HepG2 (cell line): ENCODE results near the gene PRR23A. TPM values are rescaled to one million over a fixed set of nuclear protein-coding genes. Genes with fewer than 3 reads are reported as not detected.

ENCODE experiments used
- ATAC-seq: fragments of 200-7000 bp; cut with Tn5 transposase; 3 replicates; pipeline ENCODE4 v1.9.1; 2020; ENCODE audit warnings: mild to moderate bottlenecking, moderate library complexity
- BruUV-seq: library from RNA; stranded (reverse); fragments of 400-500 nt; replicated peaks from 2 replicates; lab custom pipeline; 2021; lab: Mats Ljungman, UMichigan
- CTCF ChIA-PET: fragments of 300-600 bp; formaldehyde crosslinking; extraction: SDS; loops from one replicate; lab custom pipeline; 2021; ENCODE audit warnings: low total read pairs, inconsistent platforms, low intra/inter-chr PET ratio; lab: Yijun Ruan, JAX
- POLR2A ChIA-PET: fragments of 350-600 bp; sonication (Branson Sonifier 250); formaldehyde crosslinking; loops from one replicate; lab custom pipeline; 2020; ENCODE audit warnings: antibody characterized with exemption, inconsistent platforms; lab: Yijun Ruan, JAX
- DNase-seq: peaks from one replicate; pipeline ENCODE4 v3.0.0-alpha.2; 2015; ENCODE audit warnings: low spot score
- FAIRE-seq: peaks from 3 replicates; lab custom pipeline; 2011; peaks lifted over from hg19 to GRCh38; lab: Jason Lieb, UNC
- H2AFZ ChIP-seq: one replicate; pipeline ENCODE4 v1.6.1; 2011; ENCODE audit warnings: low read length, inconsistent platforms
- H3K27ac ChIP-seq: fragments of 300-600 bp; 3 replicates; pipeline ENCODE4 v1.8.0; 2011; ENCODE audit warnings: mixed run types, mild to moderate bottlenecking, mixed read lengths, low read length, inconsistent platforms; ENCODE audit not compliant: insufficient read depth; ENCODE audit errors: extremely low read length
- H3K27me3 ChIP-seq, 2 experiments: fragments of 200-600 bp in 1 of 2; 2 replicates in 1 of 2; 3 replicates in 1 of 2; pipeline versions ENCODE4 v1.6.0 to v1.8.0; 2011; ENCODE audit warnings: low read length in 2 of 2, mild to moderate bottlenecking in 2 of 2, moderate library complexity in 2 of 2, inconsistent platforms in 1 of 2; ENCODE audit not compliant: insufficient read depth in 2 of 2, control insufficient read depth in 1 of 2
- H3K36me3 ChIP-seq, 2 experiments: fragments of 200-600 bp in 1 of 2; replicated peaks in 1 of 2; 2 replicates in 1 of 2; 3 replicates in 1 of 2; pipeline versions ENCODE4 v1.5.1 to v1.8.0; 2011; ENCODE audit warnings: low read length in 2 of 2, inconsistent platforms in 1 of 2; ENCODE audit not compliant: insufficient read depth in 2 of 2, control insufficient read depth in 1 of 2
- H3K4me1 ChIP-seq: 2 replicates; pipeline ENCODE4 v1.5.1; 2012; ENCODE audit warnings: low read length, inconsistent platforms; ENCODE audit not compliant: insufficient read depth
- H3K4me2 ChIP-seq: 2 replicates; pipeline ENCODE4 v1.6.0; 2011; ENCODE audit warnings: low read depth, low read length, inconsistent platforms
- H3K4me3 ChIP-seq, 3 experiments: fragments of 200-600 bp in 1 of 3; sonication (generic), shearing (Covaris generic) in 1 of 3; replicated peaks in 1 of 3; 2 replicates each; pipeline ENCODE4 v1.5.1; 2011 to 2016; ENCODE audit warnings: low read length in 3 of 3, inconsistent platforms in 2 of 3, low read depth in 2 of 3, mild to moderate bottlenecking in 2 of 3, control low read depth in 1 of 3, mixed read lengths in 1 of 3; ENCODE audit not compliant: insufficient read depth in 1 of 3
- H3K79me2 ChIP-seq: one replicate; pipeline ENCODE4 v1.6.1; 2011; ENCODE audit warnings: low read length, inconsistent platforms; ENCODE audit not compliant: insufficient read depth
- H3K9ac ChIP-seq: 2 replicates; pipeline ENCODE4 v1.6.0; 2011; ENCODE audit warnings: mild to moderate bottlenecking, low read depth, low read length, inconsistent platforms; ENCODE audit not compliant: insufficient read depth
- H3K9me3 ChIP-seq: 2 replicates; pipeline ENCODE4 v1.5.1; 2012; ENCODE audit warnings: mild to moderate bottlenecking, low read length
- H4K20me1 ChIP-seq: 2 replicates; pipeline ENCODE4 v1.6.0; 2011; ENCODE audit warnings: inconsistent platforms, mild to moderate bottlenecking, low read length, moderate library complexity; ENCODE audit not compliant: insufficient read depth
- AGO1 ChIP-seq: fragments of 200-400 bp; formaldehyde crosslinking; IDR thresholded peaks from 2 replicates; pipeline ENCODE4 v1.6.1; 2017; ENCODE audit warnings: mild to moderate bottlenecking, low read depth, low read length, moderate library complexity; ENCODE audit not compliant: poor library complexity, severe bottlenecking
- CEBPB ChIP-seq: IDR thresholded peaks from 2 replicates; pipeline ENCODE4 v1.6.1; 2011; ENCODE audit warnings: low read depth, low read length, improper control_type of control experiment, borderline replicate concordance
- CEBPG ChIP-seq: IDR thresholded peaks from 2 replicates; pipeline ENCODE4 v1.6.1; 2016
- CERS6 ChIP-seq: sonication (generic); formaldehyde crosslinking; IDR thresholded peaks from 2 replicates; pipeline ENCODE4 v1.5.0; 2020; ENCODE audit warnings: missing genetic modification reagents
- FOXO1 ChIP-seq: sonication (generic); formaldehyde crosslinking; IDR thresholded peaks from 2 replicates; pipeline ENCODE4 v1.4.0; 2020; ENCODE audit warnings: missing genetic modification reagents
- HMG20B ChIP-seq: conservative IDR thresholded peaks from 2 replicates; pipeline ENCODE4 v1.6.1; 2016; ENCODE audit warnings: missing genetic modification reagents, missing compliant biosample characterization
- NRL ChIP-seq: sonication (generic); formaldehyde crosslinking; IDR thresholded peaks from 2 replicates; pipeline ENCODE4 v1.5.0; 2020; ENCODE audit warnings: missing genetic modification reagents, mild to moderate bottlenecking, moderate library complexity, borderline replicate concordance
- THAP8 ChIP-seq: sonication (generic); formaldehyde crosslinking; IDR thresholded peaks from 2 replicates; pipeline ENCODE4 v1.5.1; 2020; ENCODE audit warnings: missing genetic modification reagents, mild to moderate bottlenecking, borderline replicate concordance
- ZNF350 ChIP-seq: sonication (generic); formaldehyde crosslinking; IDR thresholded peaks from 2 replicates; pipeline ENCODE4 v1.4.0; 2020; ENCODE audit warnings: mild to moderate bottlenecking, low read depth, missing genetic modification reagents, borderline replicate concordance
- ZNF75D ChIP-seq: sonication (generic); formaldehyde crosslinking; IDR thresholded peaks from 2 replicates; pipeline ENCODE4 v1.8.1; 2023; ENCODE audit warnings: missing genetic modification reagents, mild to moderate bottlenecking, borderline replicate concordance
- WGBS: methylation state at CpG from one replicate; pipeline ENCODE4 v1.1.6; 2017; ENCODE audit warnings: low lambda C conversion rate; 5-methylcytosine and 5-hydroxymethylcytosine counted together
- in situ Hi-C: cut with HindIII; loops from 2 replicates; pipeline ENCODE4 v1.10.0; 2017; ENCODE audit warnings: low pct_unique_long_range_greater_than_20kb; ENCODE audit not compliant: extremely low pct_ligation_motif_present
- intact Hi-C: fragments of 100-400 bp; cut with micrococcal nuclease; formaldehyde crosslinking; loops from one replicate; pipeline ENCODE4 v1.10.0; 2022; ENCODE audit not compliant: unreplicated experiment
- polyA plus RNA-seq, 8 experiments: library from polyadenylated mRNA; depleted of rRNA in 3 of 8; stranded (reverse) in 7 of 8; unstranded in 1 of 8; fragments of >200 nt; fragmentation: Illumina TruSeq in 4 of 8; extraction: Trizol in 4 of 8; gene quantifications; 2 replicates each; pipeline versions ENCODE4 v1.2.1 to v1.2.3, GENCODE V29; 2011 to 2016; ENCODE audit warnings: low read depth in 4 of 8, missing spikeins in 1 of 8, mixed read lengths in 1 of 8; ENCODE audit not compliant: insufficient read depth in 1 of 8
- total RNA-seq, 5 experiments: library from RNA; depleted of rRNA; stranded (reverse); fragments of >200 nt; fragmentation: Illumina TruSeq; extraction: Trizol; gene quantifications; 2 replicates each; pipeline ENCODE4 v1.2.3, GENCODE V29; 2016; ENCODE audit warnings: low read depth in 1 of 5

PRR23A gene
- total and polyA plus RNA-seq, 2 of the 13 experiments (the other 11 are each of a cell fraction or from before 2014, with no cell fraction given), result not detected

- TF ChIP-seq THAP8 (no peak), AGO1 (no peak), HMG20B (CRISPR knock-in tag) (no peak), ZNF75D (CRISPR knock-in tag) (no peak), ZNF350 (CRISPR knock-in tag) (no peak), CERS6 (CRISPR knock-in tag) (no peak), NRL (CRISPR knock-in tag) (no peak)
Observed at GRCh38 chr3:139044366-139045210, 38.5 kb upstream of the PRR23A start, which contains the start of gene PRR23C (continued).

GRCh38 chr3:139043554-139044365, 37.7 kb upstream of the PRR23A start:
- Histone ChIP-seq H3K9ac (no peak overlapping the region), H3K4me1 (no peaks in the 10 kb centered on the region), H2AFZ (no peak overlapping the region), H3K27me3 (peaks cover 0 to 4% of the 10 kb centered on the region in 2 experiments; a peak in 1 of 5 replicates), H3K4me3 (no peak overlapping the region), H4K20me1 (no peaks in the 10 kb centered on the region), H3K4me2 (no peak overlapping the region), H3K79me2 (no peaks in the 10 kb centered on the region), H3K27ac (no peak overlapping the region), H3K9me3 (no peaks in the 10 kb centered on the region), H3K36me3 (no peaks in the 10 kb centered on the region)
- CTCF ChIA-PET, result no interaction called here
- intact Hi-C loops (no loop called here), in situ Hi-C loops (no loop called here)
- WGBS, result 87% methylated on average over 42 of the region's 50 CpGs
- POLR2A ChIA-PET, result no interaction called here
- FAIRE-seq, result no peak
- ATAC-seq, result no peak
- TF ChIP-seq CEBPG (peak; percentile 35; the same call in 1 of the 2 replicates), CEBPB (peak; percentile 91), FOXO1 (CRISPR knock-in tag) (no peak)
- no peak for DNase-seq
- BruUV-seq, result no TSS peak
